GM13977 (cell line): ENCODE data around the gene MCM3AP.

Experiments
- DNase-seq: peaks from one replicate; pipeline ENCODE4 v3.0.0; 2012; ENCODE audit warnings: low spot score
- CTCF ChIP-seq: IDR thresholded peaks from 2 replicates; pipeline ENCODE4 v1.5.1; 2012; ENCODE audit warnings: mild to moderate bottlenecking, control low read depth; ENCODE audit not compliant: insufficient read depth; ENCODE audit errors: extremely low read depth, missing control alignments
- in situ Hi-C: fragments of 300-500 bp; cut with MboI; formaldehyde crosslinking; loops from one replicate; pipeline ENCODE4 v1.12.0; 2022; ENCODE audit warnings: low sequenced_read_pairs, low pct_unique_long_range_greater_than_20kb, mixed read lengths, inconsistent platforms; ENCODE audit not compliant: unreplicated experiment

Gene MCM3AP

GRCh38 chr21:46285206-46285661, at the start of gene MCM3AP:
TSS of gene MCM3AP (minus strand) at chr21:46285611. CDS start at chr21:46285286, 325 bp downstream.
- in situ Hi-C loops: no loop called here
- no peak for DNase-seq

GRCh38 chr21:46334351-46335140, 49.1 kb upstream of the MCM3AP start:
- in situ Hi-C loops: no loop called here
- TF ChIP-seq CTCF: no peak
- DNase-seq: no peak

More at GRCh38 chr21:46285206-46285661, at the start of gene MCM3AP:
- no peak for TF ChIP-seq CTCF

GRCh38 chr21:46329796-46330195, 44.4 kb upstream of the MCM3AP start:
- no peak for TF ChIP-seq CTCF
- in situ Hi-C loops: no loop called here
- DNase-seq: no peak

- no peak for TF ChIP-seq CTCF
- in situ Hi-C loops: no loop called here
- no peak for DNase-seq
Observed at GRCh38 chr21:46328151-46328550, 42.7 kb upstream of the MCM3AP start.

GRCh38 chr21:46327711-46328110, 42.3 kb upstream of the MCM3AP start:
- no peak for TF ChIP-seq CTCF
- in situ Hi-C loops: no loop called here
- DNase-seq: no peak

GRCh38 chr21:46326110-46326703, 40.8 kb upstream of the MCM3AP start:
- in situ Hi-C loops: no loop called here
- TF ChIP-seq CTCF: peak; percentile 35
- DNase-seq: no peak
